Measurements from ENCODE around the gene MYH10.

- TF ChIP-seq CTCF (IDR thresholded peaks at IDR 0.05 in 2 of 3, conservative IDR thresholded peaks at IDR 0.05 in 1 of 3; ENCODE audit: insufficient read depth in 2 of 3, low read depth in 1 of 3, low read length in 3 of 3) = no peak
- TF ChIP-seq, protein P1, sequence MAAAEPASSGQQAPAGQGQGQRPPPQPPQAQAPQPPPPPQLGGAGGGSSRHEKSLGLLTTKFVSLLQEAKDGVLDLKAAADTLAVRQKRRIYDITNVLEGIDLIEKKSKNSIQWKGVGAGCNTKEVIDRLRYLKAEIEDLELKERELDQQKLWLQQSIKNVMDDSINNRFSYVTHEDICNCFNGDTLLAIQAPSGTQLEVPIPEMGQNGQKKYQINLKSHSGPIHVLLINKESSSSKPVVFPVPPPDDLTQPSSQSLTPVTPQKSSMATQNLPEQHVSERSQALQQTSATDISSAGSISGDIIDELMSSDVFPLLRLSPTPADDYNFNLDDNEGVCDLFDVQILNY (CRISPR knock-in tag; IDR thresholded peaks at IDR 0.05) = no peak
- TF ChIP-seq PHF21A (IDR thresholded peaks at IDR 0.05; ENCODE audit: borderline replicate concordance, low read depth) = no peak
- no peak for TF ChIP-seq ELF1 (tag; IDR thresholded peaks at IDR 0.05)
- no peak for TF ChIP-seq JUND (IDR thresholded peaks at IDR 0.05; ENCODE audit: borderline replicate concordance, low read depth, low read length)
- TF ChIP-seq JUND (tag; IDR thresholded peaks at IDR 0.05; ENCODE audit: borderline replicate concordance, low read depth, low read length) = no peak
- no peak for TF ChIP-seq NR1H2 (CRISPR knock-in tag; IDR thresholded peaks at IDR 0.05)
- TF ChIP-seq DPF2 (IDR thresholded peaks at IDR 0.05) = no peak
- TF ChIP-seq, protein P2, sequence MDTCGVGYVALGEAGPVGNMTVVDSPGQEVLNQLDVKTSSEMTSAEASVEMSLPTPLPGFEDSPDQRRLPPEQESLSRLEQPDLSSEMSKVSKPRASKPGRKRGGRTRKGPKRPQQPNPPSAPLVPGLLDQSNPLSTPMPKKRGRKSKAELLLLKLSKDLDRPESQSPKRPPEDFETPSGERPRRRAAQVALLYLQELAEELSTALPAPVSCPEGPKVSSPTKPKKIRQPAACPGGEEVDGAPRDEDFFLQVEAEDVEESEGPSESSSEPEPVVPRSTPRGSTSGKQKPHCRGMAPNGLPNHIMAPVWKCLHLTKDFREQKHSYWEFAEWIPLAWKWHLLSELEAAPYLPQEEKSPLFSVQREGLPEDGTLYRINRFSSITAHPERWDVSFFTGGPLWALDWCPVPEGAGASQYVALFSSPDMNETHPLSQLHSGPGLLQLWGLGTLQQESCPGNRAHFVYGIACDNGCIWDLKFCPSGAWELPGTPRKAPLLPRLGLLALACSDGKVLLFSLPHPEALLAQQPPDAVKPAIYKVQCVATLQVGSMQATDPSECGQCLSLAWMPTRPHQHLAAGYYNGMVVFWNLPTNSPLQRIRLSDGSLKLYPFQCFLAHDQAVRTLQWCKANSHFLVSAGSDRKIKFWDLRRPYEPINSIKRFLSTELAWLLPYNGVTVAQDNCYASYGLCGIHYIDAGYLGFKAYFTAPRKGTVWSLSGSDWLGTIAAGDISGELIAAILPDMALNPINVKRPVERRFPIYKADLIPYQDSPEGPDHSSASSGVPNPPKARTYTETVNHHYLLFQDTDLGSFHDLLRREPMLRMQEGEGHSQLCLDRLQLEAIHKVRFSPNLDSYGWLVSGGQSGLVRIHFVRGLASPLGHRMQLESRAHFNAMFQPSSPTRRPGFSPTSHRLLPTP (IDR thresholded peaks at IDR 0.05; ENCODE audit: borderline replicate concordance, extremely low read depth, insufficient read length) = no peak
- TF ChIP-seq, protein P3, sequence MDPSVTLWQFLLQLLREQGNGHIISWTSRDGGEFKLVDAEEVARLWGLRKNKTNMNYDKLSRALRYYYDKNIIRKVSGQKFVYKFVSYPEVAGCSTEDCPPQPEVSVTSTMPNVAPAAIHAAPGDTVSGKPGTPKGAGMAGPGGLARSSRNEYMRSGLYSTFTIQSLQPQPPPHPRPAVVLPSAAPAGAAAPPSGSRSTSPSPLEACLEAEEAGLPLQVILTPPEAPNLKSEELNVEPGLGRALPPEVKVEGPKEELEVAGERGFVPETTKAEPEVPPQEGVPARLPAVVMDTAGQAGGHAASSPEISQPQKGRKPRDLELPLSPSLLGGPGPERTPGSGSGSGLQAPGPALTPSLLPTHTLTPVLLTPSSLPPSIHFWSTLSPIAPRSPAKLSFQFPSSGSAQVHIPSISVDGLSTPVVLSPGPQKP (CRISPR knock-in tag; IDR thresholded peaks at IDR 0.05) = no peak
- TF ChIP-seq ZNF449 (CRISPR knock-in tag; IDR thresholded peaks at IDR 0.05) = no peak
- TF ChIP-seq AFF4 (CRISPR knock-in tag; IDR thresholded peaks at IDR 0.05) = no peak
Observed at GRCh38 chr17:8466873-8467272, 163.7 kb downstream of the MYH10 start.

Measured in K562 (cell line).